Neural cell (in vitro differentiated cells): ENCODE data around the gene OR8S1.

ENCODE experiments used
- CTCF ChIP-seq: fragments of 450-650 bp; IDR thresholded peaks from 2 replicates; pipeline ENCODE4 v1.5.1; 2014; ENCODE audit warnings: antibody characterized with exemption, mild to moderate bottlenecking, moderate library complexity; ENCODE audit not compliant: poor library complexity, severe bottlenecking
- EP300 ChIP-seq: fragments of 450-650 bp; conservative IDR thresholded peaks from 2 replicates; pipeline ENCODE4 v1.6.1; 2014; ENCODE audit warnings: antibody characterized with exemption, mild to moderate bottlenecking, moderate library complexity; ENCODE audit not compliant: poor library complexity, severe bottlenecking
- EZH2 ChIP-seq: fragments of 200-600, 300-800 bp; shearing (Covaris generic), sonication (generic); IDR thresholded peaks from 2 replicates; pipeline ENCODE4 v1.6.1; 2014; ENCODE audit warnings: antibody characterized with exemption, low read length, borderline replicate concordance, mild to moderate bottlenecking; ENCODE audit not compliant: insufficient read depth, poor library complexity, severe bottlenecking
- MXI1 ChIP-seq: fragments of 450-650 bp; conservative IDR thresholded peaks from 2 replicates; pipeline ENCODE4 v1.6.1; 2014; ENCODE audit warnings: antibody characterized with exemption, mild to moderate bottlenecking; ENCODE audit not compliant: poor library complexity, severe bottlenecking
- POLR2AphosphoS5 ChIP-seq: IDR thresholded peaks from 2 replicates; pipeline ENCODE4 v1.6.1; 2012
- RAD21 ChIP-seq: fragments of 450-650 bp; conservative IDR thresholded peaks from 2 replicates; pipeline ENCODE4 v1.6.1; 2014; ENCODE audit warnings: antibody characterized with exemption, mild to moderate bottlenecking, moderate library complexity
- REST ChIP-seq: IDR thresholded peaks from 2 replicates; pipeline ENCODE4 v1.6.1; 2012; ENCODE audit warnings: borderline replicate concordance
- SMC3 ChIP-seq: fragments of 450-650 bp; conservative IDR thresholded peaks from 2 replicates; pipeline ENCODE4 v1.6.1; 2014; ENCODE audit warnings: antibody characterized with exemption, mild to moderate bottlenecking, moderate library complexity; ENCODE audit not compliant: poor library complexity
- TAF1 ChIP-seq: IDR thresholded peaks from 2 replicates; pipeline ENCODE4 v1.6.1; 2012; ENCODE audit warnings: low read depth

- TF ChIP-seq MXI1 (no peak), CTCF (no peak), EZH2 (no peak), RAD21 (no peak), POLR2AphosphoS5 (no peak), EP300 (no peak), REST (no peak), TAF1 (no peak), SMC3 (no peak)
These were observed 42.5 kb upstream of the OR8S1 start for GRCh38 chr12:48482930-48483329.
